ENCODE data around the gene REC114. TPM values are rescaled to one million over a fixed set of nuclear protein-coding genes. Genes with fewer than 3 reads are reported as not detected.
"Not testable (repeated sequence)": the region's sequence is repeated elsewhere in the genome, so short reads cannot be mapped to it uniquely, and the experiment has no call there.

REC114 gene
- total RNA-seq, 1 experiment from 2014 or later = not detected

DNA sequence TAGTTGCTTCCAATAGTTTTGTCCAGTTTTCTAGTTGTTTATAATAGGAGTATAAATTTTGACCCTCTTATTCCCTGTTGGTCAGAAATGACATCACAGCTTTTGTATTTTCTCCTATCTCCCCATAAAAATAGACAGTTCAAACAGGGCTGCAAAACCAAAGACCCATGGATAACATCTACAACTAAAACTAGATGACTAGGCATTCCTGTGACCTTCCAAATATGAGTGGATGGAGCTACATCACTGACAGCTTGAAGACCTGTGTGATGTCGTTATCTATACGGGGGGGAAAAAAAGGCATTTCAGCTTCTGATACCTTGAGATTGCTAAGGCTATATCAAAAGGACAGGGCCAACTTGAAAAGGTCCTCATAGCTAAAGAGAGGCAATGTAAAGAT is 84.6 kb downstream of the REC114 start:
- no peak for DNase-seq (ENCODE audit: low spot score)

- DNase-seq (ENCODE audit: low spot score) = no peak
Measured at GRCh38 chr15:73530649-73531048, 87.7 kb downstream of the REC114 start.

- no peak for DNase-seq (ENCODE audit: low spot score)
Measured at GRCh38 chr15:73538123-73538522, 95.2 kb downstream of the REC114 start.

GRCh38 chr15:73538563-73539211 is 95.7 kb downstream of the REC114 start:
- no peak for DNase-seq (ENCODE audit: low spot score)

- DNase-seq (ENCODE audit: low spot score) = peak; percentile 25
Measured at GRCh38 chr15:73539212-73540128, 96.5 kb downstream of the REC114 start.

GRCh38 chr15:73540161-73540560 is 97.2 kb downstream of the REC114 start:
- no peak for DNase-seq (ENCODE audit: low spot score)

DNA sequence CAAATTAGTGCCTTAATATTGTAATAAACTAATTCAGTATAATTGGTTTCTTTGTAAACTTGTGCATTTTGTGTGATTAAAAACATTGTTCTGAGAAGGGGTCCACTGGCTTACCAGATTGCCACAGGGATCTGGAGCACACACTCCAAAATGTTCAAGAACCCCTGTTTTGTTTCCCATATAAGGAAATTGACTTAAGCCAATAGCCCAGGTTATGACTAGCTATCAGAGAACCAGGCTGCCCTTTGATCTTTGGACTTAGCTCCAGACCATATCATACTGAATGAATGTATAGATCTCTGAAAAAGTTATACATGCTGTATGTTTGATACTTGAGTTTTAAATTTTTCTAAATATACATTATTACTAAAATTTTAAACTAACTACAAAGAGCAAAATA is 98.5 kb downstream of the REC114 start:
- no peak for DNase-seq (ENCODE audit: low spot score)

- not testable (repeated sequence) for DNase-seq (ENCODE audit: low spot score)
Measured at GRCh38 chr15:73548925-73549324, 106.0 kb downstream of the REC114 start.

DNA sequence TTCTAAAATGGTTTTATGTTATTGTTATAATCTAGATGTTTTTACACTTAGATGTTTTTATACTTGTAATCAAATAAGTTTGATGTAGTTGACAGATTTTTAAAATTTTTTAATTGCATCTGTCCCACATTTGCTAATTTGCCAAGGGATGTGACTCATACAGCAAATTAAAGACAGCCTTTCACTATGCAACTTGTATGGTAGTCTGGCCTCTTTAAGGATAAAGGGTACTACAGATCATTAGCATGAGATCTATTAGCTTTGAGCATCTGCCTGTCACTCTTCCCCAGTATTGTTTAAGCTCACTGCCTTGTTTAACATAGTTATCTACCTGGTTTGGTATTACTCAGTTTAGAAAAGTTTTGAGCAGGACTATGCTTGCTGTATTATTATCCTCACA is 107.2 kb downstream of the REC114 start:
- DNase-seq (ENCODE audit: low spot score) = no peak

- DNase-seq (ENCODE audit: low spot score) = no peak
Measured at GRCh38 chr15:73555080-73555479, 112.1 kb downstream of the REC114 start.

- no peak for DNase-seq (ENCODE audit: low spot score)
Measured at GRCh38 chr15:73558529-73558928, 115.6 kb downstream of the REC114 start.

DNA sequence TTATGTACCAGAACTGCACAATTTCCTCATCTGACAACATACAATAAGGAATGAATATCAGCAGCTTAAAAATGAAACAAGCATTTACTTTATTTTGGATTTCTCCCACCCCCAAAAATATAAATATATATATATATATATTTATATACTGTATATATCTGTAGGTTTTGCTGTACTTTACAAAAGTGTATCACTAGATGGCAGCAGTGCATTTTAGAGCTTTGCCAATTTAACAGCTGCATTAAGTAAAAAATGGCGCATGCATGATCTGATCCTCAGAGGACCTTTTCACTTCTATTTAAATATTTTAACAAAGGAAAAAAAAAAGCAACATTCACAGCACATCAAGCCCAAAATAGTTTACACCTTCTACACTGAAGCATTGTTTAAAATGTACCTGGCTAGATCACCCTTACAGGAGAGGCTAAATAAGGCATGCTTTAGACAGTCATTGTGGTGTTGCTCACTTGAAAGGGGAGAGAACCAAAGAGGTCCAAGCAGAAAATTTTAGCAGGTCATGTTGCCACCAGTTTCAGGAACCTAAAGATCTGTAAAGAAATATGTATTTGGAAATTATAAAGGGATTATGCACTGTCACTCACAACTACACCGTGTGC is 117.6 kb downstream of the REC114 start:
- DNase-seq (ENCODE audit: low spot score) = peak; percentile 73

- DNase-seq (ENCODE audit: low spot score) = peak; percentile 52
Measured at GRCh38 chr15:73564255-73564654, 121.3 kb downstream of the REC114 start.

GRCh38 chr15:73567020-73567419 is 124.1 kb downstream of the REC114 start:
- no peak for DNase-seq (ENCODE audit: low spot score)

DNA sequence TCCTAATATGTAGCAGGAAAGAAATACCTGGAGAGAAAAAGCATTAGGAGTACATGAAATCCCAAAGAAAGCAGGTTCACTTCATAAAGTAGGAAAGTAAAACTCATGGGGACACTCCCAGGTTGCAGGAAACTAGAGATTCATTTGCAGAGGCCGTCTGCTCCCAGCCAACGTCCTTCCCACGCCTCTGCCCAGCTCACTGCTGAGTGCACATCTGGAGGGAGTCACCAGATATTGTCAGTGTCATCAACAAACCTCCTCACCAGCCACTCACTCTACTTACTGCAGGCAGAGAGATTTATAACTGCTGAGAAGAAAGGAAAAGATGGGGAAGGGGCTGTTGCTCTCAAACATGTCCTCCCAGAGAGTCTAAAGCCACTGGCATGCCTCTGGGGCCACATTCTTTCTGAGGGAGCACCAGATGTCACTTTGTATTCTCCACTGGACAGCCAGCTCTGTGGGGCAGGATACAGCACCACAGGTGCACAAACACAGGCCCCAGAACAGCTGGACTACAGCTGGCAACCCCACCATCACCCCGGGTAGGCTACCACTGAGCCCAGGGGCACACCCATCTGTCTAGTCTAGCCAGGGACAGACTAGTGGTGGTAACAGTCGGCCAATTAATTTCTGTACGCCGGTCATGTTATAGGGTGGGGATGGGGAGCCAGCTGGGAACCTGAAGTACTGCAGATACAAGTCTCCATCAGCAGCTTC is 125.8 kb downstream of the REC114 start:
- no peak for DNase-seq (ENCODE audit: low spot score)

DNA sequence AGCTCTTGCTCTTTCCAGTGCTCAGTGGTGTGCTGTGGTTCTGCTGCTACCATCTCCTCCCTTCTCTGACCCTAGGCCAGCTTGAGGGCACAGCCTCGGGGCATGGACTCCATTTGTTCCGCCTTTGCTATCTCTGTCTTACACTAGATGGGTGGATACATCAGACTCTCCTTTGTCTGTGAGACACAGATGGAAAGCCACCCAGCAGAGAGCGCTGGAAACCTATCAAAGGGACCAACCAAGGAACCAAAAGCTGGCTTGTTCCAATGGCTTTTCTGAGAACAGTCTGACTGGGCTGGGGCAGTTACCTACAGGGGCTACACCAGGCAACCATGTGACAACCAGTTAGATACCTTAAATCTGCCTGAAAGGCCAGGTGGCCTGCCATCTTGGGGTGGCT is 126.4 kb downstream of the REC114 start:
- DNase-seq (ENCODE audit: low spot score) = no peak

DNA sequence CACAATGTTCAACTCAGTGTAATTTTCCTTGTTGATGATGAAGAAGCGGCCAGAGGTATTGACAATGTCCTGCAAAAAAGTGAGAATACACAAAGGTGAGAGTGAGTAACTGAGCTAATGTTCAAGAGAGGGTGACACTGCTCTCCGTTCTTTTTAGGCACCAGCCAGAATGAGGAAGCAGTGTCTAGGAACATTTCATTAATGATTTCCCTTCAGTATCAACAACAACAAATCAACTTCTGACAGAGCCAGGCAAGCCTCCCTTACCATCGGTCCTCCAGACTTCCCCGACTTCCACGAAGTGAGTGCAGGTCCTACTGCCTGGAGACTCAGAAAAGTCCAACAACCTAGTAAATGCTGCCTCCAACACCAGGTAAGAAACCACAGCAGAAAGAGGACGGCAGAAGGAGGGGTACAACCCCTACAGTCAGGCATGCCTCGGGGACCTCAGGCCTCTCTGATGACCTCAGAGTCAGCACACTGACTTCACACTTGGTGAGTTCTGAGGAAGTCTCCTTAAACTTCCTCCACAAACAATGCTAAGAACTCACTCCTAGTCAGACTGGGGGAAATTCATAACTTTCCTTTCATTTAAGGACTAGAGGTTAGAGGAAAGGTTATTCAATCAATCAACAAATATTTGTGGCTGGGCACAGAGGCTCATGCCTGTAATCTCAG is 127.5 kb downstream of the REC114 start:
- no peak for DNase-seq (ENCODE audit: low spot score)

DNA sequence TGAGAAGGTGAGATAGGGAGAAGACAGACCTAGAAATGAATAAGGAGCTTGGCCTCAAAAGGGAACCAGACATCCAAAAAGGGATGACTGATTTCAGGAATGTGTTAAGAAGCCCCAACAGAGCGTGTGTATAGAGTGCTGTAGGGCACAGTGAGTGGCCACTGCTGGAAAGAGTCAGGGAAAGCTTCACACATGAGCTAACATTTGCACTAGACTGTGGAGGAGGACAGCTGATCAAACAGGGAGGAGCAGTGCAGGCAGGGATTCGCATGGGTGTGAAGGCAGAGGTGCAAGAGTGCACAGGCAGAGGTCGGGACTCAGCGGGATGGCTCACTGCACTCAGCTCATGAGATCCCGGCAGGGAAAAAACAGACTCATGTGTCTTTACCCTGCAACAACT is 128.4 kb downstream of the REC114 start:
- DNase-seq (ENCODE audit: low spot score) = no peak

- no peak for DNase-seq (ENCODE audit: low spot score)
Measured at GRCh38 chr15:73572296-73572695, 129.3 kb downstream of the REC114 start.

GRCh38 chr15:73573037-73573436 is 130.1 kb downstream of the REC114 start:
- no peak for DNase-seq (ENCODE audit: low spot score)

DNA sequence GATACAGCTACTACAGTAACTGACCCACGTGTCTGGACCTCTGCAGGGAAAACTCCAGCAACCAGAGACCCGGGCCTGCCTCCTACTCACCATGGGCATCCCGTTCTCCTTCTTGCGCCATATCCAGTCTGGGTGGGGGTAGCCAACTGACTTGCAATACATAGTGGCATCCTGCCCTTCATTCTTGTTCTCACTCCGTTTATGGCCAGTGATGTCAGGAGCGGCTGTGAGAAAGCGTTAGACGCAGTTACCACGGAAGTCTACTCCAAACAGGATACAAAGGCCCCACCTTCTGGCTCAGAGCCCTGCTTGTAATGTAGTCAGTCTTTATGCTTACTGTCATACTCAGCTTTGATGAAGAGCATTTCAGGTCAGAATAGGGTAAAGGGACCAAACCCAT is 130.6 kb downstream of the REC114 start:
- no peak for DNase-seq (ENCODE audit: low spot score)

Data from HT-29 (cell line).